Spleen (tissue), 7 donors: Measurements from ENCODE around the gene CEBPE.

ENCODE experiments used
- CTCF ChIP-seq, 11 experiments: fragments of 200-600 bp in 7 of 11; fragments of 450-650 bp in 4 of 11; sonication (generic) in 4 of 11; IDR thresholded peaks in 8 of 11; conservative IDR thresholded peaks in 3 of 11; 1 replicate in 7 of 11; 2 replicates in 4 of 11; pipeline versions ENCODE4 v1.4.0 to v1.8.0; 2016 to 2021; ENCODE audit warnings: antibody characterized with exemption in 11 of 11, inconsistent platforms in 4 of 11, mild to moderate bottlenecking in 1 of 11
- POLR2A ChIP-seq, 3 donors: fragments of 450-650 bp; IDR thresholded peaks; one replicate each; pipeline ENCODE4 v1.5.1; 2017; ENCODE audit warnings: antibody characterized with exemption in 3 of 3, mild to moderate bottlenecking in 1 of 3
- donor health status: DM: no; HTN: no; CAD: no; lungs with moderate emphysema.
- donor health status: DM: no; HTN: no; CAD: no.
- donor health status: DM: no; HTN: no; CAD: no.

- no peak for TF ChIP-seq CTCF (IDR thresholded peaks at IDR 0.05 in 8 of 11, conservative IDR thresholded peaks at IDR 0.05 in 3 of 11)
- no peak for TF ChIP-seq POLR2A (IDR thresholded peaks at IDR 0.05)
Measured at GRCh38 chr14:23078692-23079116, 40.4 kb downstream of the CEBPE start.
